Measurements from ENCODE around the gene SLC7A14.

- TF ChIP-seq REST (IDR thresholded peaks at IDR 0.05; ENCODE audit: insufficient read depth in 1 of 2, low read depth in 2 of 2, low read length in 2 of 2), result no peak
- TF ChIP-seq POLR2AphosphoS5 (IDR thresholded peaks at IDR 0.05; ENCODE audit: low read depth, low read length), result no peak
- TF ChIP-seq FOXP2 (optimal IDR thresholded peaks at IDR 0.05; ENCODE audit: borderline replicate concordance, extremely low read depth, extremely low read length, insufficient read depth), result no peak
- no peak for TF ChIP-seq TAF1 (IDR thresholded peaks at IDR 0.05; ENCODE audit: borderline replicate concordance, insufficient read depth, low read length)
- no peak for TF ChIP-seq SIN3A (IDR thresholded peaks at IDR 0.05; ENCODE audit: borderline replicate concordance, insufficient read depth, low read length)
Observed at GRCh38 chr3:170551252-170551651, 34.6 kb downstream of the SLC7A14 start.

All from PFSK-1 (cell line).